Measurements from ENCODE around the gene UTP20.
"Not testable (repeated sequence)": the region's sequence is repeated elsewhere in the genome, so short reads cannot be mapped to it uniquely, and the experiment has no call there.

The UTP20 gene

DNA sequence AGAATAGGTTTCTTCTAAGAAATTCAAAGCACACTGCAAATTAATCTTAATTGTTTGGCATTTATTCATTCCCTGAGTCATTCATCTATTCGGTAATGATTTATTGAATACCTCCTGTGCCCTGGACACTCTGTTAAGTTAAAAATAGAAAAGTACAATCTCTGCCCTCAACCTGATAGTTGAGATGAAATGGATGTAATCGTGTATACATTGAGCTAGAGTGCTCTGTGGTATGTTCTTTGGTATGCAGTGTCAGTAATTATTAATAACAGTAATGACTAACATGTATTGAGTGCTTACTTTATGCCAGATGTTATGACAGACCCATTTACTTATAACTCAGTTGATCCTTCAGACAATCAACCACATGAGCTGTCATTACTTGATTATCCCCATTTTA is 47.6 kb downstream of the UTP20 start:
- no peak for DNase-seq (ENCODE audit: low read depth)

- DNase-seq (ENCODE audit: low read depth) = no peak
Observed at GRCh38 chr12:101328917-101329316, 49.0 kb downstream of the UTP20 start.

DNA sequence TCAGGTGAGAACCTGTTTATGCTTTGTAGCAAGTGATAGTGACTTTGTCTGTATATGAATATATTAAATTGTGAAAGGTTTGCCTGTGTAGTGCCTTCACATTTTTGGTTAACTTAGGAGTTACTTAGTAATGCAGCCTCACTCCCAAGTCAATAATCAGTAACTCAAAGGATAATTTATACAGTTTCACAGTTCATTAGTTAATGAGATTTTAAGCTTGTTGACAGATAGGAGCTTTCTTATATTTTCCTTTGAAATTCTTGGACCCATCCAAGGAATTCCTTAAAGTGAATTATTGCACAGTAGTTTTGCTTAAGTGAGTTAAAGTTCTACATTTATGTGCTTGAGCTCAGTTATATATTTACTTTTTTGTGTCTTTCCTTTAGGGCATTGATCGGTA is 50.7 kb downstream of the UTP20 start:
- no peak for DNase-seq (ENCODE audit: low read depth)

DNA sequence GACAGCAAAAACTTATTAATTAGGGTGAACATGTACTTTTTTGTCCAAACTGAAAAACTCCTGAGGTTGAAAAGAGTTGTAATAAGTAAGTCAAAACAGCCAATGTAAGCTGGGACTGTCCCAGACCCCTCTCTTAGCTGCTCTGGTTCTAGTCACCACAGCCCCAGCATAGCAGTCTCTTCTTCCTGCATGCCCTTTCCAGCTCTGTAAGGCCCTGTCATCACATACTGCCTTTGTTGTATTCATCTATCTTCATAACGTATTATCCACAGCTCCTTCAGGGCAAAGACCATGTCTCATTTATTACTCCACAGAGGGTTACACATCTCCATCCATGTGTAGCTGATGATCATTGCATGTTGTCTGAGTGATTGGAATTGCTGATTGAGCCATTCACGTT is 56.5 kb downstream of the UTP20 start:
- DNase-seq (ENCODE audit: low read depth) = no peak

DNA sequence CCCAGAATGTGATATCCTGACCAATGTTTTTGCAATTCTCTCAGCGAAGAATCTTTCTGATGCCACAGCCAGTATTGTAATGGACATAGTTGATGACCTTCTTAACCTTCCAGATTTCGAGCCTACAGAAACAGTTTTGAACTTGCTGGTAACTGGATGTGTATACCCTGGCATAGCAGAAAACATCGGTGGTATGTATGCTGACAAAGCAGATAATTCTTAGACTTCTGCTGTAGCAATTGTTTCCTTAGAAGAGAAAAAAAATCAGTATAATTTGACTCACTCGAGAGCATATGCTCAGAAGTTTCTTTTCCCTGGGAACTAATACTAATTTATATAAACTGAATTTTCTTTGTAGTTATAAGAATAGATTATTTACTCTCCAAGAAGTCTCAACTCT is 58.2 kb downstream of the UTP20 start:
- DNase-seq (ENCODE audit: low read depth) = no peak

DNA sequence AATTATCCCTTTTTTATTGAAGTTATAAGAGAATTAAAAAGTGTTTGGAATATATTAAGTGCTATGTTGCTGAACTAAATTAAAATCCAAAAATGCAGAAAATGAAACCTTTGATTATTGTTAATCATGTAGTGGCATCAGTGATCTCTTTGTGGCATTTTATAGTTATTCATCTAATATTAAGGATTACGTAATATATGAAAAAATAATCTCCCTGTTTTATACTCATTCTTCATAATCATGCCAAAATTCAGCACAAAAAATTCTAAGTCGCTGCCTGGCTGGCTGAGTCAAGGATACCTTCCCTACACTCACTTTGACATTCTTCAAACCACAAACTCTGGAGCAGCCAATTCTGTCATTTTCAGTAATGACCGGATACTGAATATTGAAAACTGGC is 64.0 kb downstream of the UTP20 start:
- DNase-seq (ENCODE audit: low read depth) = no peak

DNA sequence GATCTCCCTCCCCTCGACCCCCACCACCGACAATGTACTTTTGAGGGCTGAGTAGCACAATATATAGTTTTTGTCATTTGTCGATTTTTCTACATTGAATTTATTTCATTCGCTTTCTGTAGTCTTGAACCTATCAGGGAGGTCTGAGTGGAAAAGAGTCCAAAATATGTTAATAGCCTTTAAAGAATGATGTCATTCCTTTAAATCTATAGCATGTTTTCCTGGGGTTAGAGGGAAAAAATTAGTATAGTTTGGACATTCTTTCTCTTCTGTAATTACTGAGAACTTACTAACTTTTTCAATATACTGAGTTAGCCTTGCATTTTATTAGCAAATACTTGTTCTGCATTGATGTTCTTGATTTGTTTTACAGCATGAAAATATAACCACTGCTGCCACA is 71.8 kb downstream of the UTP20 start:
- DNase-seq (ENCODE audit: low read depth) = no peak

- no peak for DNase-seq (ENCODE audit: low read depth)
Observed at GRCh38 chr12:101356794-101357193, 76.9 kb downstream of the UTP20 start.

GRCh38 chr12:101361455-101361854 is 81.5 kb downstream of the UTP20 start:
- no peak for DNase-seq (ENCODE audit: low read depth)

DNA sequence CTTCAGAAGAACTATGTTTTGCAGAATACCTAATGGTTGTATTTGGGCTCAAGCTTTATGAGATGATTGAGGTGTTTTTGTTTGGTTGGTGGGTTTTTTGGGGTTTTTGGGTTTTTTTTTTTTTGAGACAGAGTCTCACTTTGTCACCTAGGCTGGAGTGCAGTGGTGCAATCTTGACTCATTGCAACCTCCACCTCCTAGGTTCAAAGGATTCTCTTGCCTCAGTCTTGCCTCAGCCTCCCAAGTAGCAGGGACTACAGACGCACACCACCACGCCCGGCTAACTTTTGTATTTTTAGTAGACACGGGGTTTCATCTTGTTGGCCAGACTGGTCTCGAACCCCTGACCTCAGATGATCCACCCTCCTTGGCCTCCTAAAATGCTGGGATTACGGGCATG is 88.1 kb downstream of the UTP20 start:
- DNase-seq (ENCODE audit: low read depth) = no peak

GRCh38 chr12:101372431-101372830 is 92.5 kb downstream of the UTP20 start:
- no peak for DNase-seq (ENCODE audit: low read depth)

- no peak for DNase-seq (ENCODE audit: low read depth)
Observed at GRCh38 chr12:101375573-101375972, 95.7 kb downstream of the UTP20 start.

DNA sequence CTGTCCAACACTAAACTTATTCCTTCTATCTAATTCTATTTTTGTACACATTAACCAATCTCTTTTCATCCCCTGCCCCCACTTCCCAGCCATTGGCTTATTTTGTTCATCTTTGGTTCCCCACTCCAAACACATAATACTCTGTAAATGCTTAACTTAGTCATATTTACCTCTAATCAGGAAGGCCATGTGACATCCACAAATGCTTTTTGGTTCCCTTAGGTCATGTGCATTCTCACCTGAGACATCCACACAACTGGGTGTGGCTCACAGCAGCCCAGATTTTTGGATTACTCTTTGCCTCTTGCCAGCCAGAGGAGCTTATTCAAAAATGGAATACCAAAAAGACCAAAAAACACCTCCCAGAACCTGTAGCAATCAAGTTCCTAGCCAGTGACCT is 99.2 kb downstream of the UTP20 start:
- no peak for DNase-seq (ENCODE audit: low read depth)

DNA sequence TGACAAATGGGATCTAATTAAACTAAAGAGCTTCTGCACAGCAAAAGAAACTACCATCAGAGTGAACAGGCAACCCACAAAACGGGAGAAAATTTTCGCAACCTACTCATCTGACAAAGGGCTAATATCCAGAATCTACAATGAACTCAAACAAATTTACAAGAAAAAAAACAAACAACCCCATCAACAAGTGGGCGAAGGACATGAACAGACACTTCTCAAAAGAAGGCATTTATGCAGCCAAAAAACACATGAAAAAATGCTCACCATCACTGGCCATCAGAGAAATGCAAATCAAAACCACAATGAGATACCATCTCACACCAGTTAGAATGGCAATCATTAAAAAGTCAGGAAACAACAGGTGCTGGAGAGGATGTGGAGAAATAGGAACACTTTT is 111.3 kb downstream of the UTP20 start:
- not testable (repeated sequence) for DNase-seq (ENCODE audit: low read depth)

GRCh38 chr12:101407049-101407435 is 127.1 kb downstream of the UTP20 start:
- DNase-seq (ENCODE audit: low read depth) = peak; percentile 9

DNA sequence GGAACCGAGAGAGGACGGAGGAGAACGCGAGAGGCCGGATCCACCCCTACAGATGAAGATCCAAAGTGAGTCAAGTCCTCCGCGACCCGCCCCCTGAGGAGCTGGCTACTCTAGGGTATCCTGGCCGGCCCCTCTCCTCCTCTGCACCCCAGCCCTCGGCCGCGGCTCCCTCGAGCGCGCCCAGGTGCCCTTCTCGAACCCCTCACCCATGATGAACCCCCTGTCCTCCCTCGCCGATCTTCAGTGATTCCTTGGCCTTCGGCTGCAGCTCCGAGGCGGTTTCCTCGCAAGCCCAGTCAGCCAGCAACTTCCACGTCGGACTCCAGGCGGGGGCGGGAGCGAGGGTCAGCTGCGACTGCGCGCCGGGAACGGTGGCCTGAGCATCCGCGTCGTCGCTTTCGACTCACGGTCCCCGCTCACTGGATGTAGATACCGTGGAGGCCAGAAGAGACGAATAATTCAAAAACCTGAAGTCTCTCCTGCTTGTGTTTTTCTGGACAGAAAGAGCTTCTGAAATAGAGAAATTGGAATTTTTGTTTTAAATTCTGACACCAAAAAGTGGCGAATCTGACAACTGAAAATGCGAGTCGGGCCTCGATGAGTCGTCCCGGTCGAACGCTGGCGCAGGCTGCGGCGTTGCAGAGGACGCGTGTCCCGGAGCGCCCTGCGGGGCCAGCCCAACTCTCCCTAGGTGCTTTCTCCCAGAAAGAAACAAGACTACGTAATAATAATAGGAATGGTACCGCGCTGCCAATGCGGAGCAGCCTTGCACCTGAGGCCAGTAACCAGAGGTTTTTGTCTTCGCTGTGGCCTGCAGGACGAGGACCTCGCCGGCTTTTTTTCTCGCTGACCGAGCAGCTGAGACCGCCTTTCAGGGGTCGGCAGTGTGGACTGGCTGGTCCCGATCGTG is 127.8 kb downstream of the UTP20 start, which contains the start of gene ARL1:
TSS of gene ARL1 (minus strand) at position 337 of the 910 bp plus-strand sequence. CDS start at position 210, 127 bp downstream.
- DNase-seq (ENCODE audit: low read depth) = peak; percentile 66

- not testable (repeated sequence) for DNase-seq (ENCODE audit: low read depth)
Observed at GRCh38 chr12:101410169-101410568, 130.3 kb downstream of the UTP20 start.

- DNase-seq (ENCODE audit: low read depth) = peak; percentile 24
Observed at GRCh38 chr12:101414533-101415119, 134.7 kb downstream of the UTP20 start.

DNA sequence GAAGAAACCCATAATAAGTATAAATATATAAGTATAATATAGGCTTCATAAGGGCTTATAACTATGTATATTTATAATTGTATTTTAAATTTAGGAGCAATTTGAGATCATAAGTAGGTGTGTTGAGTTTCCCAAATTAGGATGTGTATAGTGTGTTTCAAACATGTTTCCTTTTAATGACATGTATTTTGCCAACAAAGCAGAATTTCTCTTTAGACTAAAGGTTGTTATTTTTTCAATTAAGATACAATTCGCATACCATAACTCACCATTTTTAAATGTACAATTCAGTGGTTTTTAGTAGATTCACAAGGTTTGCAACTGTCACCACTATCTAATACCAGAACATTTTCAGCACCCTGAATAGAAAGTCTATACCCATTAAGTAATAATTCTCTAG is 135.3 kb downstream of the UTP20 start:
- DNase-seq (ENCODE audit: low read depth) = no peak

DNA sequence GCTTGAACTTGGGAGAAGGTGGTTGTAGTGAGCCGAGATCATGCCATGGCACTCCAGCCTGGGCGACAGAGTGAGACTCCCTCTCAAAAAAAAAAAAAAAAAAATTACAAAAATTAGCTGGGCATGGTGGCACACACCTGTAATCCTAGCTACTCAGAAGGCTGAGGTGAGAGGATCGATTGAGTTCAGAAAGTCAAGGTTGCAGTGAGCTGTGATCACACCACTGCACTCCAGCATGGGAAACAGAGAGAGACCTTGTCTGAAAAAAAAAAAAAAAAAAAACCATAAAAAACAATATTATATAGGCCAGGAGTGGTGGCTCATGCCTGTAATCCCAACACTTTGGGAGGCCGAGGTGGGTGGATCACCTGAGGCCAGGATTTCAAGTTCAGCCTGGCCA is 142.2 kb downstream of the UTP20 start:
- DNase-seq (ENCODE audit: low read depth) = not testable (repeated sequence)

- no peak for DNase-seq (ENCODE audit: low read depth)
Observed at GRCh38 chr12:101424620-101425019, 144.7 kb downstream of the UTP20 start.

- DNase-seq (ENCODE audit: low read depth) = no peak
Observed at GRCh38 chr12:101430456-101430855, 150.6 kb downstream of the UTP20 start.

GRCh38 chr12:101436136-101436535 is 156.2 kb downstream of the UTP20 start:
- no peak for DNase-seq (ENCODE audit: low read depth)

All from GM04503 (cell line).